Right lobe of liver (tissue), 6 donors: ENCODE results near the gene CHRM2. TPM values are rescaled to one million over a fixed set of nuclear protein-coding genes. Genes with fewer than 3 reads are reported as not detected.

ENCODE experiments used
- ATAC-seq, 4 donors: fragments of 200-7000 bp; cut with Tn5 transposase; one replicate each; pipeline ENCODE4 v1.9.1; 2020; ENCODE audit warnings: mild to moderate bottlenecking in 4 of 4, moderate library complexity in 4 of 4
- DNase-seq, 3 donors: peaks; one replicate each; pipeline ENCODE4 v3.0.0-alpha.2; 2020
- H3K27ac ChIP-seq, 3 donors: fragments of 200-600 bp; one replicate each; pipeline ENCODE4 v1.8.0; 2022
- H3K27me3 ChIP-seq, 2 donors: fragments of 200-600 bp; one replicate each; pipeline ENCODE4 v1.8.0; 2022
- H3K36me3 ChIP-seq, 4 donors: fragments of 200-600 bp; sonication (generic) in 1 of 4; one replicate each; pipeline versions ENCODE4 v1.5.1 to v1.8.0; 2017 to 2022; ENCODE audit warnings: control low read depth in 1 of 4
- H3K4me1 ChIP-seq, 4 donors: fragments of 200-600 bp; sonication (generic) in 1 of 4; one replicate each; pipeline versions ENCODE4 v1.5.1 to v1.8.0; 2017 to 2022; ENCODE audit warnings: control low read depth in 1 of 4
- H3K4me3 ChIP-seq, 3 donors: fragments of 200-600 bp; one replicate each; pipeline ENCODE4 v1.8.0; 2022
- H3K9me3 ChIP-seq, 4 donors: fragments of 200-600 bp; sonication (generic) in 1 of 4; one replicate each; pipeline versions ENCODE4 v1.5.1 to v1.8.0; 2017 to 2022; ENCODE audit warnings: control low read depth in 1 of 4
- POLR2A ChIP-seq: fragments of 450-650 bp; IDR thresholded peaks from one replicate; pipeline ENCODE4 v1.6.1; 2017; ENCODE audit warnings: antibody characterized with exemption, mild to moderate bottlenecking
- WGBS: methylation state at CpG from one replicate; pipeline ENCODE4 v1.1.6; 2018; ENCODE audit warnings: low coverage, low lambda C conversion rate; ENCODE audit not compliant: insufficient coverage; ENCODE audit errors: missing lambda C conversion rate; 5-methylcytosine and 5-hydroxymethylcytosine counted together
- intact Hi-C, 2 donors: fragments of 100-400 bp; cut with DNase I; formaldehyde crosslinking; loops; one replicate each; pipeline versions ENCODE4 v1.11.2 to v1.14.1; 2022
- total RNA-seq, 6 experiments: library from RNA; depleted of rRNA in 2 of 6; stranded (reverse); fragments of >200 nt in 2 of 6; fragmentation: NEBNext Ultra II Directional in 3 of 6; extraction: Animal tissue kit (Norgen Biotek cat#: 25700) in 3 of 6; gene quantifications; one replicate each; pipeline versions ENCODE4 v1.1.0 to v1.2.4, GENCODE V29; 2016 to 2023
- TF ChIP-seq, protein P1 (sequence below), 4 donors: fragments of 200-600 bp in 3 of 4; fragments of 450-650 bp in 1 of 4; IDR thresholded peaks; one replicate each; pipeline versions ENCODE4 v1.5.1 to v1.8.0; 2016 to 2022; ENCODE audit warnings: antibody characterized with exemption in 4 of 4, mild to moderate bottlenecking in 2 of 4
- donor health status: DM: no; HTN: yes; CAD: no.
- donor health status: DM: no; HTN: no; CAD: no.
- donor health status: DM: no; HTN: no; CAD: no.
- donor health status: DM: no; HTN: yes; CAD: no.
- donor health status: DM: no; HTN: yes; CAD: no.

Gene CHRM2
- total RNA-seq, 6 experiments from 2014 or later, result 0.25 to 1.1 (median 0.41) TPM

DNA sequence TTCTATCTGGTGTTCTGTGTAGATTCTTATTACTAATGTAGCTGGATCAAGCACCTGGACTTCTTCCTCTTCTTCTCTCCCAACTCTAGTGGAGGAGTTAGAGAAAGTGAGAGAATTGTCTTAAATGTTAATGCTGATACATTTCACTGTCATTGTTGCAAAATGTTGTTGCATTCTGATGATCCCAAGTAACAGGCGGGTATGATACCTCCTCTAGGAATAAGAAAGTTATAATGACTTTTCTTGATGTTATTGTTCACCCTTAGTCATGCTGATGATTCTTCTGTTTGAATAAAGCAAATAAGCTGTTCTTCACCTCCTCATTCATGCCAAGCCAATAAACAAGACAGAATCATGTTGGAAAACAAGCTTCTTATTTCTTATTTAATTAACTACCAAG is 9.1 kb downstream of the CHRM2 start:
- no peak for DNase-seq
- no peak overlapping the region for H3K4me3 ChIP-seq
- TF ChIP-seq POLR2A, result no peak
- TF ChIP-seq, protein P1, sequence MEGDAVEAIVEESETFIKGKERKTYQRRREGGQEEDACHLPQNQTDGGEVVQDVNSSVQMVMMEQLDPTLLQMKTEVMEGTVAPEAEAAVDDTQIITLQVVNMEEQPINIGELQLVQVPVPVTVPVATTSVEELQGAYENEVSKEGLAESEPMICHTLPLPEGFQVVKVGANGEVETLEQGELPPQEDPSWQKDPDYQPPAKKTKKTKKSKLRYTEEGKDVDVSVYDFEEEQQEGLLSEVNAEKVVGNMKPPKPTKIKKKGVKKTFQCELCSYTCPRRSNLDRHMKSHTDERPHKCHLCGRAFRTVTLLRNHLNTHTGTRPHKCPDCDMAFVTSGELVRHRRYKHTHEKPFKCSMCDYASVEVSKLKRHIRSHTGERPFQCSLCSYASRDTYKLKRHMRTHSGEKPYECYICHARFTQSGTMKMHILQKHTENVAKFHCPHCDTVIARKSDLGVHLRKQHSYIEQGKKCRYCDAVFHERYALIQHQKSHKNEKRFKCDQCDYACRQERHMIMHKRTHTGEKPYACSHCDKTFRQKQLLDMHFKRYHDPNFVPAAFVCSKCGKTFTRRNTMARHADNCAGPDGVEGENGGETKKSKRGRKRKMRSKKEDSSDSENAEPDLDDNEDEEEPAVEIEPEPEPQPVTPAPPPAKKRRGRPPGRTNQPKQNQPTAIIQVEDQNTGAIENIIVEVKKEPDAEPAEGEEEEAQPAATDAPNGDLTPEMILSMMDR (IDR thresholded peaks at IDR 0.05), result no peak
- no peak overlapping the region for H3K27ac ChIP-seq
- no peak for ATAC-seq
- intact Hi-C loops, result no loop called here
- H3K36me3 ChIP-seq, result no peaks in the 10 kb centered on the region
- no peaks in the 10 kb centered on the region for H3K27me3 ChIP-seq
- H3K9me3 ChIP-seq, result no peaks in the 10 kb centered on the region
- WGBS, result 54% methylated on average over 1 of the region's 1 CpG
- no peaks in the 10 kb centered on the region for H3K4me1 ChIP-seq

DNA sequence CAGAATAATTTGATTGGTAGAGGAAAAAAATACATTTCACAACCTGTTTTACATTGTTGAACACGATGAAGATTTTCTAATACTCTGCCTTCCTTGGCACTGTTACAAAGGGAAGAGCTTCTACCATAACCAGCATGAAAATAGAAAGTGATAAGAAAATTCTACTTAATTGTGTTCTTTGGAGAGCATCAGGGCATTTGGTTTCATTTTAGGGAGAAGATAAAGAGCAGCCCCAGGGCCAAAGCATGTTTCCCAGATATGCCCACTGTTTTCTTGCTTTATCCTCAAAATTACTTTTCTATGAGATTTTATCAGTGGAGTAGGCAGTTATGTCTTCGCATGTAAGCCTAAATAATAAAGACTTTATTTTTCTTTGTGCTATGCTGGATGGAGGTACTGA is 9.5 kb downstream of the CHRM2 start:
- H3K4me1 ChIP-seq, result no peaks in the 10 kb centered on the region
- no peaks in the 10 kb centered on the region for H3K36me3 ChIP-seq
- H3K27me3 ChIP-seq, result no peaks in the 10 kb centered on the region
- H3K4me3 ChIP-seq, result no peak overlapping the region
- 42% methylated on average over 2 of the region's 2 CpGs for WGBS
- intact Hi-C loops, result no loop called here
- H3K27ac ChIP-seq, result no peak overlapping the region
- DNase-seq, result no peak
- no peak for ATAC-seq
- TF ChIP-seq, protein P1 (IDR thresholded peaks at IDR 0.05), result no peak
- no peak for TF ChIP-seq POLR2A
- H3K9me3 ChIP-seq, result no peaks in the 10 kb centered on the region

DNA sequence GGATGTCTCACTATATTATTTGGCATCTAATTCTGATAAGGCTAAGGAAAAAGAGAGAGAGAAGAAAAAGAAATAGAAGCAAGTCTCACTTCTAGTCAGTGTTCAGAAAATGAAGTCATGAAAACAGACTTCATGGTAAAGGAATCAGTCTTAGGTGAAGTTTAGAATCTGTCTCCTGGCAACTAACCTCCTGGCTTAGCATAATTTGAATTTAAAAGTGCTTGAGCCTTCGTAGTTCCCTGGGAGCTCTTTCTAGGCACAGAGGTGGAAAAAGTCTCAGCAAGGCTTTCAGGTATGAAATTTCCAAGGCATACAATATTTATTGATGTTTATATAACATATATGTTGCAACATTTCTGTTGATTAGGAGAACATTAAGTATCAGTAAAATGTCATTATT is 10.4 kb downstream of the CHRM2 start:
- Histone ChIP-seq H3K4me1 (no peaks in the 10 kb centered on the region), H3K27me3 (no peaks in the 10 kb centered on the region), H3K4me3 (no peak overlapping the region), H3K9me3 (no peaks in the 10 kb centered on the region), H3K27ac (no peak overlapping the region), H3K36me3 (no peaks in the 10 kb centered on the region)
- no peak for DNase-seq
- TF ChIP-seq, protein P1 (IDR thresholded peaks at IDR 0.05), result no peak
- no peak for TF ChIP-seq POLR2A
- no peak for ATAC-seq
- 30% methylated on average over 1 of the region's 1 CpG for WGBS
- intact Hi-C loops, result no loop called here

DNA sequence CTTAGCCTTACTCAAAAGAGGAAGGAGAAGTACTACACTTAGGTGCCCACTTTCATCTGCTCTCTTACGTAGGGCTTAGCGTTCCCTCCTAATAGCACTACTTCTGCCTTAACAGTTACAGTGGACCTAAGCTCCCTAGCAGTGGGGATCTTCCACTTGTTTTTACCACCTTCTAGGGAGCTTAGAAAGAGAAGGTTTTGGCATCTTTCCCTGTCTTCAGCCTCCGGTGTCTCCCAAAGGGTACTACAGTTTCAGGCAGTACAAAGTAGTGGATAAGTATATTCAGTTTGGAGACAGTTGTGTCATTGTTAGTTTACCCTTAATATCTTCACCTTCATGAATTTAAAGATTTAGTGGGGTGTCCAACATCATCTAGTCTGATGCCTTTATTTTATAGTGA is 14.6 kb downstream of the CHRM2 start:
- WGBS, result 52% methylated on average over 3 of the region's 3 CpGs
- intact Hi-C loops, result no loop called here
- H3K36me3 ChIP-seq, result no peaks in the 10 kb centered on the region
- TF ChIP-seq, protein P1 (IDR thresholded peaks at IDR 0.05), result no peak
- TF ChIP-seq POLR2A, result no peak
- H3K27ac ChIP-seq, result no peak overlapping the region
- H3K9me3 ChIP-seq, result no peaks in the 10 kb centered on the region
- H3K27me3 ChIP-seq, result no peaks in the 10 kb centered on the region
- ATAC-seq (no peak), DNase-seq (no peak)
- H3K4me3 ChIP-seq, result no peak overlapping the region
- H3K4me1 ChIP-seq, result no peaks in the 10 kb centered on the region

DNA sequence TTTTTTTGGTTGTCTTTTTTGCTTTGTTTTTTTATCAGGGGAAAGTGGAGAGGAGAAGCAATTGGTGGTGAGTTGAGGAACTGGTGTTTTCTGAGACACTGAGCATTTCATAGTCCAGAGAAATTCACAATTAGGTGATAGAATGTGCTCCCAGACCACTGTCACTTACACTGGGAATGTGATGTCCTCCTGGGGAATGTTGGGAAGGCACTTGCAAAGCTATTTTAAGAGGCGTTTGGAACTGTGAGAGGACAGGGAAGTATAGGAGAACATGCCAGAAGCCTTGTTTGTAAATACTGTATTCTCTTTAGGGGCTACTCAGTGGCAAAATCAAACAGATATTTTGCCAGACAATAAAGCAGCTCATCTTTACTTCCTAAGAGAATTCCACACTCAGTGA is 16.0 kb downstream of the CHRM2 start:
- DNase-seq, result no peak
- Histone ChIP-seq H3K9me3 (no peaks in the 10 kb centered on the region), H3K4me1 (no peaks in the 10 kb centered on the region), H3K27ac (no peak overlapping the region), H3K36me3 (no peaks in the 10 kb centered on the region), H3K27me3 (no peaks in the 10 kb centered on the region), H3K4me3 (no peak overlapping the region)
- ATAC-seq, result no peak
- WGBS, result 0% methylated on average over 1 of the region's 1 CpG
- intact Hi-C loops, result no loop called here
- TF ChIP-seq, protein P1 (IDR thresholded peaks at IDR 0.05), result no peak
- TF ChIP-seq POLR2A, result no peak
